ENCODE measurements around the gene FAM171A1.

The FAM171A1 gene

GRCh38 chr10:15169555-15170401 is 201.3 kb downstream of the FAM171A1 start:
- no peak for DNase-seq (ENCODE audit: low spot score)

DNA sequence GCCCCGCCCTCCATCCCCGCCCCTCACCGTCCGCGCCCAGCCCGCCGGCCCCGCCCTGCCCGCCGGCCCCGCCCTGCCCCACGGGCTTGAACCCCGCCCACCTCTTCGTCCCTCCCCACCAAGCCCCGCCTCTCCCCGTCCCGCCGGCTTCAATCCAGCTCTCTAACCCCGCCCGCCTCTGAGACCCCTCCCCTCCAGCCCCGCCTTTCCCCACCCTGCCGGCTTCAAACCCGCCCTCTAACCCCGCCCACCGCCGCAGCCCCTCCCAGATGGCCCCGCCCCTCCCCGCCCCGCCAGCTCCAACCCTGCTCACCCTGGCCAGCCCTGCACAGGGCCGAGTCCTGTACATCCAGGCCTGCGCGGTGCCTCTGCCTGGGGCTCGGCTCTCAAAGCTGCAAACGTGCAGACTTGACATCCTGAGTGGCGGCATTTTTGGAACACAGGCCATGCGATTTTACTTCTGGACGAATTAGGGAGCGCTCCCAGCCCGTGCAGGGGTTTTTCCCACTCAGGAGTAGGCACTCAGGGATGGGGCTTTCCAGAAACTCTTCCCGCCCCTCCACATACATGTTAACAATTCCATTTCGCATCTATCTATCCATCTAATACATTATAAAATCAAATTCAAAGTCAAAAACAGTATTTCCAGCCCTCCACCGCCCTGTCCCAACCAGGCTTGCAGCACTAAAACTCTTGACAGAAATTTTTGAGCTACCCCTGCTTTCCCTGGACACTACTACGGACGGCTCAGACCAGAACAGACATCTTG is 202.1 kb downstream of the FAM171A1 start:
- DNase-seq (ENCODE audit: low spot score), result peak; percentile 99

DNA sequence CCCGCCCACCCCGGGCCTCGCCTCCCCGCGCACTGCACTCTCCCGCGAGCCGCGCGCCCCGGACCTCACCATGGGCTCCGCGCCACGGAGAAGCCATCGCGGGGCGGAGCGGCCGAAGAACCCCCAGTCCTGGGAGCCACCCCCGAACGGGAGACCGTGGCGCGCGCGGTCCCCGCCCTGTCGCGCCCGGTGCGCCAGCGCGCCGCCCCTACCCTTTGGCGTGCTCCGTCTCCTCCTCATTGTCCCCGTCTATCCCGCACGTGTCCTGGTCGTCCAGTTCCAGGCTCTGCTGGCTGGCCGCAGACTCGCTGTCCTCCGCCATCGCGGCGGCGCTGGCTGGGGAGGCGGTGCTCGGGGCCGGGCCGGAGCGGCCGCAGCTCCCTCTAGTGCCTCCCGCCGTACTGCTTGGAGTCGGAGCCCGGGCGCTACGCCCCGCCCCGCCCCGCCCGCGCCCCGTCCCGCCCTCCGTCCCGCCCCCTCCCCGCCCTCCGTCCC is 202.8 kb downstream of the FAM171A1 start, which contains the start of gene NMT2:
NMT2 (minus strand) TSS at position 403 of the 495 bp plus-strand sequence; CDS start at position 322, 81 bp downstream.
- no peak for DNase-seq (ENCODE audit: low spot score)

DNA sequence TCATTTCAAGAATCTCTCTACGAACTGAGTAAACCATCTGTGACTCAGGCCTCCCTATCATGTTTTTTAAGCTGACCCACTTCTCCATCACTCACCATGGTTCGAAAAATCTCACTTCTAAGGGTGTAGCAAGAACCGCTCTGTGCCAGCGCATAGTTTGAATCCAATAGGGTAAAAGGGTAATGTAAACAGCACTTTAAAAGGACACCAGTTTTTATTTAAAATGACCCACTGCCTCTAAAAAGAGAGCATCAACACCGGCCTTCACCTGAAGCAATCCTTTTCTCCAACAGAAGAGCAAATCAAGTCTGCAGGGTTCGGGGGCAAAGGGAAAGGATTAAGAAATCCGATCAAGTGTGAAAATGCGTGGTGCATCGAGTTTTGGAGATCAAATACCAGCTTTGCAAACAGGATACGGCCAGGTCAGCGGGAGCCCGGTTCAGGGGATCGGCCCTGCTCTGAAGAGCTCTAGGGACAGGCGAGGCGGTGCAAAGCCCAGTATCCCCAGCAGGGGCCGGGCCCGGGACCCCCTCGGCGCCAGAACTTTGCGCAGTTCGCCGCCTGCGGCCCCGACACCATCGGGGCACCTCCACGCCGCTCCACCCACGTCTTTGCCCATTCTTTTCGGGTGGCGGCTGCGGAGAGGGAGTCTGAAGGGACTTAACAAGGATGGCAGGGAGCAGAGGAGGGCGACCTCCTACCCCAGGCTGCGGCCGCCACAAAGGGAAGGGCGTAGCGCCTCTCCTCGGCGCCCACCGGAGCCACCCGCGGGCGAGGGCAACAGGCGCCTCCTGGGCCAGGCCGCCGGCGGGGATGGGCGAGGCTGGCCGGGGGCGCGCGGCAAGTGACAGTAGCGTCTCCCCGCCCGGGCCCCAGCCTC is 203.4 kb downstream of the FAM171A1 start:
- no peak for DNase-seq (ENCODE audit: low spot score)

DNA sequence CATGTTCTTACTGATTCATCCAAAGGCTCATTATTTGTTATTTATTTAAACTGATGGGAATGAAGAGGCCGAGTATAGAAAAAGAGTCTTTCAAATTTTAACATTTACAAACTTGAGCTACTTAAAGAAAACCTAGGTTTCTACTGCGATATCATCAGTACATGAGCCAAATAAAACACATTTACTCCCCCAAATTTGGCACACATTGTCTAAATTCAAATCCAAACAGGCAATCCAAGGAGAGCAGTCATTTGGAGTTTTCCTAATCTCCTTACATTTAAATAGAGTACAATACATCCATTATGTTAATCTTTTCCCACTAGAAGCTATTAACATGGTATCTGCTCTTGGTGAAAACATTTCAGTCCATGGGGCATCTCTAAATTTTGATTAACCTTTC is 204.8 kb downstream of the FAM171A1 start:
- DNase-seq (ENCODE audit: low spot score), result no peak

GRCh38 chr10:15163253-15163828 is 207.7 kb downstream of the FAM171A1 start:
- no peak for DNase-seq (ENCODE audit: low spot score)
